Right lobe of liver (tissue), 6 donors: ENCODE measurements around the gene BMP7. TPM values are rescaled to one million over a fixed set of nuclear protein-coding genes. Genes with fewer than 3 reads are reported as not detected.

Experiments
- ATAC-seq, 4 donors: fragments of 200-7000 bp; cut with Tn5 transposase; one replicate each; pipeline ENCODE4 v1.9.1; 2020; ENCODE audit warnings: mild to moderate bottlenecking in 4 of 4, moderate library complexity in 4 of 4
- DNase-seq, 3 donors: peaks; one replicate each; pipeline ENCODE4 v3.0.0-alpha.2; 2020
- H3K27ac ChIP-seq, 3 donors: fragments of 200-600 bp; one replicate each; pipeline ENCODE4 v1.8.0; 2022
- H3K27me3 ChIP-seq, 2 donors: fragments of 200-600 bp; one replicate each; pipeline ENCODE4 v1.8.0; 2022
- H3K36me3 ChIP-seq, 4 donors: fragments of 200-600 bp; sonication (generic) in 1 of 4; one replicate each; pipeline versions ENCODE4 v1.5.1 to v1.8.0; 2017 to 2022; ENCODE audit warnings: control low read depth in 1 of 4
- H3K4me1 ChIP-seq, 4 donors: fragments of 200-600 bp; sonication (generic) in 1 of 4; one replicate each; pipeline versions ENCODE4 v1.5.1 to v1.8.0; 2017 to 2022; ENCODE audit warnings: control low read depth in 1 of 4
- H3K4me3 ChIP-seq, 3 donors: fragments of 200-600 bp; one replicate each; pipeline ENCODE4 v1.8.0; 2022
- H3K9me3 ChIP-seq, 4 donors: fragments of 200-600 bp; sonication (generic) in 1 of 4; one replicate each; pipeline versions ENCODE4 v1.5.1 to v1.8.0; 2017 to 2022; ENCODE audit warnings: control low read depth in 1 of 4
- CTCF ChIP-seq, 4 donors: fragments of 200-600 bp in 3 of 4; fragments of 450-650 bp in 1 of 4; IDR thresholded peaks; one replicate each; pipeline versions ENCODE4 v1.5.1 to v1.8.0; 2016 to 2022; ENCODE audit warnings: antibody characterized with exemption in 4 of 4, mild to moderate bottlenecking in 2 of 4
- POLR2A ChIP-seq: fragments of 450-650 bp; IDR thresholded peaks from one replicate; pipeline ENCODE4 v1.6.1; 2017; ENCODE audit warnings: antibody characterized with exemption, mild to moderate bottlenecking
- WGBS: methylation state at CpG from one replicate; pipeline ENCODE4 v1.1.6; 2018; ENCODE audit warnings: low coverage, low lambda C conversion rate; ENCODE audit not compliant: insufficient coverage; ENCODE audit errors: missing lambda C conversion rate; 5-methylcytosine and 5-hydroxymethylcytosine counted together
- intact Hi-C, 2 donors: fragments of 100-400 bp; cut with DNase I; formaldehyde crosslinking; loops; one replicate each; pipeline versions ENCODE4 v1.11.2 to v1.14.1; 2022
- total RNA-seq, 6 experiments: library from RNA; depleted of rRNA in 2 of 6; stranded (reverse); fragments of >200 nt in 2 of 6; fragmentation: NEBNext Ultra II Directional in 3 of 6; extraction: Animal tissue kit (Norgen Biotek cat#: 25700) in 3 of 6; gene quantifications; one replicate each; pipeline versions ENCODE4 v1.1.0 to v1.2.4, GENCODE V29; 2016 to 2023
- donor health status: DM: no; HTN: yes; CAD: no.
- donor health status: DM: no; HTN: no; CAD: no.
- donor health status: DM: no; HTN: no; CAD: no.
- donor health status: DM: no; HTN: yes; CAD: no.
- donor health status: DM: no; HTN: yes; CAD: no.

Gene BMP7
- total RNA-seq, 6 experiments from 2014 or later = not detected

GRCh38 chr20:57224641-57225138 lies 41.8 kb downstream of the BMP7 start:
- ATAC-seq (no peak), DNase-seq (no peak)
- intact Hi-C loops = no loop called here
- TF ChIP-seq CTCF (IDR thresholded peaks at IDR 0.05) (no peak), POLR2A (no peak)
- no peaks in the 10 kb centered on the region for H3K4me1 ChIP-seq
- no peaks in the 10 kb centered on the region for H3K36me3 ChIP-seq
- H3K27ac ChIP-seq = no peak overlapping the region
- WGBS = 61% methylated on average over 5 of the region's 19 CpGs
- H3K4me3 ChIP-seq = no peak overlapping the region
- H3K9me3 ChIP-seq = no peaks in the 10 kb centered on the region
- H3K27me3 ChIP-seq = no peaks in the 10 kb centered on the region

GRCh38 chr20:57223648-57224489 lies 42.6 kb downstream of the BMP7 start:
- intact Hi-C loops = no loop called here
- no peak overlapping the region for H3K27ac ChIP-seq
- no peak for TF ChIP-seq CTCF (IDR thresholded peaks at IDR 0.05)
- TF ChIP-seq POLR2A = no peak

GRCh38 chr20:57222631-57222950 lies 43.9 kb downstream of the BMP7 start:
- H3K9me3 ChIP-seq = no peaks in the 10 kb centered on the region
- 63% methylated on average over 1 of the region's 1 CpG for WGBS
- no peak overlapping the region for H3K4me3 ChIP-seq
- H3K36me3 ChIP-seq = no peaks in the 10 kb centered on the region
- ATAC-seq = no peak
- no peak for TF ChIP-seq CTCF (IDR thresholded peaks at IDR 0.05)
- no peak for TF ChIP-seq POLR2A
- intact Hi-C loops = no loop called here
- no peak for DNase-seq
- H3K27me3 ChIP-seq = no peaks in the 10 kb centered on the region
- H3K27ac ChIP-seq = no peak overlapping the region
- no peaks in the 10 kb centered on the region for H3K4me1 ChIP-seq

More at GRCh38 chr20:57223648-57224489, 42.6 kb downstream of the BMP7 start:
- no peak for ATAC-seq
- WGBS = 60% methylated on average over 3 of the region's 20 CpGs
- Histone ChIP-seq H3K36me3 (no peaks in the 10 kb centered on the region), H3K4me1 (no peaks in the 10 kb centered on the region), H3K27me3 (no peaks in the 10 kb centered on the region), H3K4me3 (no peak overlapping the region), H3K9me3 (no peaks in the 10 kb centered on the region)
- DNase-seq = no peak

- no peaks in the 10 kb centered on the region for H3K27me3 ChIP-seq
- ATAC-seq (no peak), DNase-seq (no peak)
- TF ChIP-seq POLR2A (no peak), CTCF (IDR thresholded peaks at IDR 0.05) (no peak)
- intact Hi-C loops = no loop called here
- H3K9me3 ChIP-seq = no peaks in the 10 kb centered on the region
- no peaks in the 10 kb centered on the region for H3K4me1 ChIP-seq
- no peaks in the 10 kb centered on the region for H3K36me3 ChIP-seq
- H3K4me3 ChIP-seq = no peak overlapping the region
- H3K27ac ChIP-seq = no peak overlapping the region
- WGBS = 74% methylated on average over 8 of the region's 19 CpGs
Observed at GRCh38 chr20:57221916-57222630, 44.4 kb downstream of the BMP7 start.
